GM21528 (cell line): Measurements from ENCODE around the gene RAB1B.
A peak's percentile ranks its signal among the peaks of the same experiment; 100 is the strongest.

Experiments
- ATAC-seq: cut with Tn5 transposase; IDR thresholded peaks from one replicate; pipeline ENCODE4 v1.9.1; 2021; ENCODE audit warnings: mild to moderate bottlenecking, moderate library complexity; ENCODE audit not compliant: unreplicated experiment, low FRiP score

RAB1B gene

GRCh38 chr11:66268244-66268951 is at the start of gene RAB1B:
TSS of gene RAB1B (plus strand) at chr11:66268639. CDS start at chr11:66268680, 41 bp downstream.
- ATAC-seq, result peak; percentile 81

- ATAC-seq, result no peak
These were observed 49.4 kb upstream of the RAB1B start for GRCh38 chr11:66218846-66219620.

DNA sequence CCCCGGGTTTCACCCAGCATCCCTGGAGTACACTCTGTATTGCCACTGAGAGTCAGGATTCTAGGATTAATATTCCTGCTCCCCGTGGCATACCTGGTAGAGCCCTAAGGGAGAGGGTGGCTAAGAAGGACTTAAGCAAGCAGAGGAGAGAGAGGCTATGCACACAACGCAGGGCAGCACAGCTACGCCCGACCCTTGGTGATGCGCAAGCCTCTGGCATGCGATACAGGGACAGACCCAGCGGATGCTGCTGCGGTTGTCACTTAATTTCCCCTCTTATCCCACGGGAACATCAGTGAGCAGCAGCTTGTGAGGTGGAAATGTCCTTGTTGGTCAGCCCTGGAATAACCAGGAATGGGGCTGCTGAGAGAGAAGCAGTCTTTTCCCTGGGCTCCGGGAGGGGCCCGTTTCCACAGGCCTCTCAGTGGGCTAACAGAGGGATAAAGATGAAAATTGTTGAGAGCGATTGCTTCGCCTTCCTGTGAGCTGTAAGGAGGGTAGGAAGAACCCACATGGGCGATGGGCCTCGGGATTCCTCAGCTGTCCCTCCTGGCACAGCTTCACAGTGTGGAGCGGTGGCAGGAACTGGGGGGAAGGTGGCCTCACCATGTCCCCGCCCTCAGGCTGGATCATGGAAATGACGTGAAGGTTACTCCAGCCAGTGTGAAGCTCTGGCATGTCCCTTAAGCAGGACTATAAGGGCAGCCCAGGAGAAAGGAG is 48.4 kb upstream of the RAB1B start:
- ATAC-seq, result no peak

- ATAC-seq, result no peak
These were observed 47.9 kb upstream of the RAB1B start for GRCh38 chr11:66220566-66220935.

DNA sequence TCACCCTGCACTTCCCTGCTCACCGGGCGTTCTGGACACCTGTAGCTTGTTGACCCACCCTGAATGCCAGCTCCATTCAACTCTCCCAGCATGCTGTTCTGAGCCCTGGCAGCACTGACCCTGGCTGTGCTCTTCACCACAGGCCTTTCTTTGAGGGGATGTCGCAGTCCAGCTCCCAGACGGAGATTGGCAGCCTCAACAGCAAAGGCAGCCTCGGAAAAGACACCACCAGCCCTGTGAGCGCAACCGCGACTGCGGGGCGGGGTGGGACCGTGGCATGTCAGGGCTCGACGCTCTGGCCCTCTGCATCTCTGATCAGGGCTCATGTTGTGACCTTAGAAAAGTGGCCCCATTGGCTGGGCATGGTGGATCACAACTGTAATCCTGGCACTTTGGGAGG is 47.4 kb upstream of the RAB1B start:
- ATAC-seq, result no peak

DNA sequence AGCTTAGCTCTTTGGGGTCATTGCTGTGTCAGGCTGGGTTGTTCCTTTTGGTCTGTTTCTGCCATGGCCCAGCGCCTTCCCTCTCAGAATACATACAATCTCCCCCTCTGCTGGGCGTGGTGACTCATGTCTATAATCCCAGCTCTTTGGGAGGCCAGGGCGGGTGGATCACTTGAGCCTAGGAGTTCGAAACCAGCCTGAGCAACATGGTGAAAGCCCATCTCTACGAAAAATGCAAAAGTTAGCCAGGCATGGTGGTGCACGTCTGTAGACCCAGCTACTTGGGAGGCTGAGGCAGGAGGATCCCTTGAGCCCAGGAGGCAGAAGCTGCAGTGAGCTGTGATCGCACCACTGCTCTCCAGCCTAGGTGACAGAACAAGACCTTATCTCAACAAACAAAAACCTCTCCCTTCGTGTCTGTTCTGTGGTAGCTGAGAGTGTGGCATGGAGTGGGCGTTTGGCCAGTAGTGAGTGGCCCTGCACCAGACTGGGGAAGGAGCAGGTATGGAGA is 46.7 kb upstream of the RAB1B start:
- no peak for ATAC-seq

- ATAC-seq, result peak; percentile 77
These were observed 45.9 kb upstream of the RAB1B start for GRCh38 chr11:66222358-66223149.

GRCh38 chr11:66224226-66224855 is 44.1 kb upstream of the RAB1B start:
- no peak for ATAC-seq

GRCh38 chr11:66225066-66225465 is 43.4 kb upstream of the RAB1B start:
- ATAC-seq, result no peak

- no peak for ATAC-seq
These were observed 42.3 kb upstream of the RAB1B start for GRCh38 chr11:66226101-66226500.

DNA sequence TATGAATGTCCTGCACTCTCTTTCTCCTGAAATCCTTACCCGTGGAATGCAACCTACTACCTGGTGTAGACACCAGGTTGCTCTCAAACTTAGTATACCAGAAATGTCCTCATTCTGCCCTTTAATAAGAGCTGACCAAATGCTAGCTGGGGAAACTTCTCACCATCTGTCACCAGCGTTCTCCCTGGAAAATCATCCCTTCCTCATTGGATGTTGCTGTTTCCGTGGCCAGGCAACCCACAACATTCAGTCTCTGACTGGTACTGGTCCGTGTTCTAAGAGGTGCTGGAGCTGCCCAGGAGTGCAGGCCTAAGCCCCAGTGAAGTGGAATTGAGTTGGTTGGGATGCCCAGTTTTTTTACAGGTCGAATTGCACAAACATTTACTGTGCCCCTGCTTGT is 40.7 kb upstream of the RAB1B start:
- ATAC-seq, result no peak

DNA sequence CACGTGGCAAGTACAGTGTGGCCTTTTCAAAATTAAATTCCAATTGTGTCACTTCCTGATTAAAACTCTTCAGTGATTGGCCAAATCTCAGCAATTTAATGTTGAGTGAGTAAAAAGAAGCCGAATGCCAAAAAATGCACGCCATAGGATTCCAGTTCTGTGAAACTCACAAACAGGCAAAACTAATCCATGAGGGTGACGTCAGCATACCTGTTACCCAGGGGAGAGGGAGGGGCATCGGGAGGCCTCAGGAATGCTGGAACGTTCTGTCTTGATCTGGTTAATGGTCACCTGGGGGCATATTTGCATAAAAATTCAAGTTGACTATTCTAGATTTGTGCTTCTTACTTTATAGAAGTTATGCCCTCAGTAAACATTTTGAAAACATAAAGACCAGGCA is 39.9 kb upstream of the RAB1B start:
- ATAC-seq, result no peak

GRCh38 chr11:66230156-66230555 is 38.3 kb upstream of the RAB1B start:
- ATAC-seq, result no peak

- ATAC-seq, result no peak
These were observed 37.5 kb upstream of the RAB1B start for GRCh38 chr11:66230978-66231377.

- ATAC-seq, result no peak
These were observed 36.9 kb upstream of the RAB1B start for GRCh38 chr11:66231561-66231960.

DNA sequence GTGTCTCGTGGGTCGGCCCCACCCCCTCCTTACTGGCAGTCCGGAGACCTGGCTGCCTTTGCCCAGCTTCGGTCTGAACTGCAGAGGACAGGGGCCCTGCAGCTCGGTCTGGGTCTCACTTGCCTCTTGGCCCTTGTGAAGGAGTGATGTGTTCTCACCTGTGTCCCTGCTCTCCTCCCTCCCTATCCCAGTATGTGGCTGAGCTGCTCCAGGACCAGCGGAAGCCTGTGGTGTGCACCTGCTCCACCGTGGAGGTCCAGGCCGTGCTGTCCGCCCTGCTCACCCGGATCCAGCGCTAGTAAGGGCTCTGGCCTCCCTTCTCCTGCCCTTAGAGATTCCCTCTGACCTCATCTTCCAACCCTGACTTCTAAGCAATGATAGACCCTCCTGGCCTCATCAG is 35.7 kb upstream of the RAB1B start:
- ATAC-seq, result no peak

DNA sequence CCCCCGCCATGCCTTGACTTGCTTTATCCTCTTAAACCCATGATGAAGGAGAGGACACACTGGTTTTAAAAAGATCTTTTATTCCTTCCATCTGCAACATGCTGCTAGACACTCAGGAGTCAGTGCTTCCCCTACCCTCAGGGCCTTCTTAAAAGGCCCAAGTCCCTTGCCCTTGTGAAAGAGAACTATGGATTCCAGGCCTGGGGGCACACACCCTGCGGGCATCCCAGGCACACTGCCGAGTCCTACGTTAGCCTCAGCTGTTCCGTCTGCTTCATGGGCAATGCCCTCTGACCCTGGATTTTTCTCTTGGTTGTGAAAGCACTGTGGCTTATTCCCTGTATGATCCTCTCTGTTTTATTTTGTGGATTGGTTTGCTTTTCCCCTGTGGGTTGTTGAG is 35.1 kb upstream of the RAB1B start:
- ATAC-seq, result no peak

GRCh38 chr11:66235141-66235540 is 33.3 kb upstream of the RAB1B start:
- ATAC-seq, result no peak

DNA sequence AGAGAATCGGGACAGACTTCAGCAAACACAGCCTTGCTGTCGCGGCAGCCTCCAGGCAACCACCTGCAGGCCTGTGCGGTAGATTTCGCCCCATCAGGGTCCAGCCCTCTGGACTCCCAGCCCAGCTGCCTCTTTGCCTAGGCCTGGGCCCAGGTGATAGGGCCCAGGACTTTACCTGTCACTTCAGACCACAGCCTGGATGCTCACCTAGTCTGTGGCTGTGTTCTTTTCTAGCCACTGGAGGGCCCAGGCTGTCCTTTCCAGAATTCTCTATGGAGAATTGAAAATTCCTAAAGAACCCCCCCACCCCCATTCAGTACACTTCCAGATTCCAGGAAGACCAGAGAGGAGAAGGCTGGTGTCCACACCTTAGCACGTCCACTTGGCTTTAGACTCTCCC is 30.6 kb upstream of the RAB1B start:
- ATAC-seq, result no peak

- ATAC-seq, result no peak
These were observed 29.5 kb upstream of the RAB1B start for GRCh38 chr11:66238786-66239413.
